ENCODE measurements around the gene HMGXB3. TPM values are rescaled to one million over a fixed set of nuclear protein-coding genes. Genes with fewer than 3 reads are reported as not detected.

Gene HMGXB3
- total and polyA plus RNA-seq, 2 of the 13 experiments (the other 11 are each of a cell fraction or from before 2014, with no cell fraction given): 18.8 to 23.8 TPM

GRCh38 chr5:149953436-149954121 is 47.0 kb upstream of the HMGXB3 start:
- Histone ChIP-seq H3K4me3 (replicated peaks in 1 of 3; ENCODE audit: insufficient read depth in 1 of 3, low read depth in 2 of 3, low read length in 3 of 3) (no peak overlapping the region), H3K27ac (ENCODE audit: extremely low read length, insufficient read depth, low read length) (no peak overlapping the region), H3K9me3 (ENCODE audit: low read length) (no peaks in the 10 kb centered on the region), H3K27me3 (ENCODE audit: control insufficient read depth in 1 of 2, insufficient read depth in 2 of 2, low read length in 2 of 2) (0 out of 5 replicates have a peak, but pooled peaks cover 0 to 1% of the 10 kb centered on the region in 2 experiments), H4K20me1 (ENCODE audit: insufficient read depth, low read length) (no peaks in the 10 kb centered on the region), H3K36me3 (replicated peaks in 1 of 2; ENCODE audit: control insufficient read depth in 1 of 2, insufficient read depth in 2 of 2, low read length in 2 of 2) (no peaks in the 10 kb centered on the region), H3K79me2 (ENCODE audit: insufficient read depth, low read length) (no peaks in the 10 kb centered on the region), H2AFZ (ENCODE audit: low read length) (no peak overlapping the region), H3K9ac (ENCODE audit: insufficient read depth, low read depth, low read length) (no peak overlapping the region), H3K4me1 (ENCODE audit: insufficient read depth, low read length) (peaks cover 29% of the 10 kb centered on the region), H3K4me2 (ENCODE audit: low read depth, low read length) (no peak overlapping the region)
- no peak for FAIRE-seq
- TF ChIP-seq NCOA5 (CRISPR knock-in tag; IDR thresholded peaks at IDR 0.05): no peak
- TF ChIP-seq CERS6 (CRISPR knock-in tag; IDR thresholded peaks at IDR 0.05): no peak
- TF ChIP-seq TGIF2 (CRISPR knock-in tag; IDR thresholded peaks at IDR 0.05): no peak
- no peak for TF ChIP-seq HMG20A (CRISPR knock-in tag; IDR thresholded peaks at IDR 0.05; ENCODE audit: borderline replicate concordance)
- no peak for TF ChIP-seq ZSCAN5A (CRISPR knock-in tag; IDR thresholded peaks at IDR 0.05; ENCODE audit: borderline replicate concordance)
- no peak for TF ChIP-seq NCOA2 (CRISPR knock-in tag; IDR thresholded peaks at IDR 0.05)
- TF ChIP-seq FIP1L1 (IDR thresholded peaks at IDR 0.05; ENCODE audit: borderline replicate concordance, insufficient read depth, low read depth, low read length): no peak
- no peak for TF ChIP-seq XBP1 (CRISPR knock-in tag; IDR thresholded peaks at IDR 0.05)
- no peak for TF ChIP-seq ZC3H4 (CRISPR knock-in tag; IDR thresholded peaks at IDR 0.05; ENCODE audit: borderline replicate concordance)
- no peak for TF ChIP-seq RAD51 (IDR thresholded peaks at IDR 0.05; ENCODE audit: borderline replicate concordance)
- TF ChIP-seq RFX5 (IDR thresholded peaks at IDR 0.05; ENCODE audit: low read depth, low read length): no peak
- TF ChIP-seq ZNF121 (CRISPR knock-in tag; IDR thresholded peaks at IDR 0.05): no peak
- TF ChIP-seq TEAD3 (CRISPR knock-in tag; optimal IDR thresholded peaks at IDR 0.05; ENCODE audit: borderline replicate concordance): no peak
- DNase-seq (ENCODE audit: low spot score): no peak
- ChIA-PET POLR2A (interaction anchor here (0.5 kb wide), 1 partner anchor 359 kb away, joined by 3 read pairs; no protein-coding TSS in a partner anchor), CTCF (ENCODE audit: low intra/inter-chr PET ratio, low total read pairs) (no interaction called here)
- intact Hi-C loops (cut with micrococcal nuclease; ENCODE audit: unreplicated experiment) (no loop called here), in situ Hi-C loops (cut with HindIII; ENCODE audit: extremely low pct_ligation_motif_present, low pct_unique_long_range_greater_than_20kb) (loop anchor here (5.0 kb wide), 1 partner anchor 34 kb away; no protein-coding TSS in a partner anchor)
- ATAC-seq: no peak
- 61% methylated on average over 9 of the region's 9 CpGs for WGBS (ENCODE audit: low lambda C conversion rate)
- no TSS peak for BruUV-seq (replicated peaks)
